Occipital lobe (tissue), 2 donors: Measurements from ENCODE around the gene ADI1. TPM values are rescaled to one million over a fixed set of nuclear protein-coding genes. Genes with fewer than 3 reads are reported as not detected.
"Not testable (repeated sequence)": the region's sequence is repeated elsewhere in the genome, so short reads cannot be mapped to it uniquely, and the experiment has no call there.

Experiments used
- DNase-seq: peaks from one replicate; lab custom pipeline; 2025; lab: John Stamatoyannopoulos, UW
- total RNA-seq: library from RNA; depleted of rRNA; stranded (reverse); fragments of >200 nt; gene quantifications from one replicate; pipeline ENCODE4 v1.2.3, GENCODE V29; 2014

Gene ADI1
- total RNA-seq, 1 donor from 2014 or later: 15.4 TPM

DNA sequence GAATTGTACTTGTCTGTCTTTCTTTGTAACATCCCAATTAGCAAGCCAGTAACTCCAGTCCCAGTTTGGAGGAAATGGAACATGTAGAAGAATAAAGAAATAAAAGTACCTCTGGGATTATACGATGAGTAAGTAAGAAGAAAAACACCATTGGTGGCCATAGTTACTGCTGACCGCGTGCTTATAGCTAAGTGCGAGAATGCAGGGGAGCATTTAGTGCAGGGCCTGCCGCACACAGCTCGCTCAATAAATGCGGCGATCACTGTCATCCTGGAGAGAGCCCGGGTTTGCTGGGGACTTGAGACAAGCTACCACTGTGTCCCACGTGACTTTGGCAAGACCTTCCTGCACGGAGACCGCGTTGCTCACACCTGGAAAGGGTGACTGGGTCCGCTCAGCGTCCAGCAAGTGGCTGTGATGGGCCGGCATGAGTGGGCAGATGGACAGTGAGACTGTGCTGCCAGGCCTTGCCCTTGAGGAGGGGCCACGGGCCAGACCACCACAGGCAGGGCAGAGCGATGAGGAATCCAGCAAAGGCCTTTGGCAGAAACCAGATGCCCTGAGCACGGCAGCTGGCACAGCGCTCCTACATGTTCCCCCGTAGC, 54.8 kb downstream of the ADI1 start:
- DNase-seq: no peak

DNA sequence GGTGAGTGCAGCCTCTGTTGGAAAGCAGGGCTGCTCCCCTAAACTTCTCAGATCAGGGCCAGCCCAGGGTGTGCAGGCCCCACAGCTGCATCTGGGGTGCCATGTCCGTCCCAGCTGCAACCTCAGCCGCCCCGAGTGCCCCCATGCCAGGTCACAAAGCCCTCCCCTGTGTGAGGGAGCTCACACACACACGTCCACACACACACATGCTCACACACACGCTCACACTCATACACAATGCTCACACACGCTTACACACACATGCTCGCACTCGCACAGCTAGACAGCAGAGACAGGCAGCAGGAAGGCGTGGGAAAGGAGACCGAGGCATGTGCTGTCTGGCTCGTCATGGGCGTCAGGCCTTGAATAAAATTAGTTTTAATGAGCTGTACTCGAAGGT, 55.4 kb downstream of the ADI1 start:
- no peak for DNase-seq

DNA sequence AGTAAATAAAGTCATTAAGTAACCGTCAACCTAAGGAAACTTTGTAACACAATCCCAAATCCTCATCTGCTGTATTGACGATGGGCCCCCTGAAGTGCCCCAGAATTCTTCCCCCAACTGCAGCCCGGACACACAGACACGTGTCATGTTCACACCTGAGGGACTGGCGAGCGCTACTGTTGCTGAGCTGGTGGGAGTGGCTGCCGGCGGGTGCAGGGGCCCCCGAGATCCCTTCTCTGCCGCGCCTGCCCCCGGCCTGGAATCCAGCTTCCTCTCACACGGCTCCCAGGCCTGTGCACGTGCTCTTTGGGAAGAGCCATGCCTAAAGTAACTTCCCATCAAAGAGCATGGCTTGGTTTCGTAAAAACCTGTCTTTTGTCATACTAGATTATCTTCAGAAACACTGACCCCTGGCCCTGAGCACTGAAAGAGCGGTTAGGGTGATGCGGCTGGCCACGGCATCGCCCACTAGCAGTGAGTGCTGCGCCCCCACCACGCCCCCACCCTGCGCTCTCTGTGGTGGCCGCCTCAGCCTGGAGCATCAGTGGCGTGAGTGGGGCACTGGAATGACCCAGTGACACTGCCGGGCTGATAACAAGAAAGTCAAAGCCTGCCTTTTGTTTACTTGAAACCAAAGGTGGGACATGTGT, 56.0 kb downstream of the ADI1 start:
- DNase-seq: no peak

DNA sequence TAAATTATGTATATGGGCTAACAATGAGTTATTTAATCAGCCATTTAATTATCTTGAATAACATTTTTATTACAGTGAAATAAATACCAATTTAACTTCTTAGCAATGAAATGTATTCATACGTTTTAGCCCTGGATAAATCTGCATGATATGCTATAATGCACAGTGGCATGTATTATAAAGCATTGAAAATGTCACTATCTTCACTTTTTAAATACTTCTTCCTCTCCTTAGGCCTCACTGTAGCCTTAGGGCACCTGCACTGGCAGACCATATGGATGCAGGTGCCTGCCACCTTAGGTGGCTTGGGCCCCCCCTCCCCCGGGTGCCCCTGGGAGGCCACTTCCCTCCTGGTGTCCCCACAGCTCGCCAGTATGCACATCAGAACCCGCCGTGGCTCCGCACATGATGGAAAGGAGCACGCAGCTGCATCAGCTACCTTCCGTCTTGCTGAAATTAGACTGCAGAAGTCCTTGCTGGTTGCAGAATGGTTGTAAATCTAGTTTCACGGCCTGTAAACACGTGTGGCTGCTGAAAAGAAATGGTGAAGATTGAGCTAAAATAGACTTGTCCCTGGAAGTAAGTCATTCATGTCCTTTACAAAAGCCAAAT, 56.7 kb downstream of the ADI1 start:
- DNase-seq: no peak

DNA sequence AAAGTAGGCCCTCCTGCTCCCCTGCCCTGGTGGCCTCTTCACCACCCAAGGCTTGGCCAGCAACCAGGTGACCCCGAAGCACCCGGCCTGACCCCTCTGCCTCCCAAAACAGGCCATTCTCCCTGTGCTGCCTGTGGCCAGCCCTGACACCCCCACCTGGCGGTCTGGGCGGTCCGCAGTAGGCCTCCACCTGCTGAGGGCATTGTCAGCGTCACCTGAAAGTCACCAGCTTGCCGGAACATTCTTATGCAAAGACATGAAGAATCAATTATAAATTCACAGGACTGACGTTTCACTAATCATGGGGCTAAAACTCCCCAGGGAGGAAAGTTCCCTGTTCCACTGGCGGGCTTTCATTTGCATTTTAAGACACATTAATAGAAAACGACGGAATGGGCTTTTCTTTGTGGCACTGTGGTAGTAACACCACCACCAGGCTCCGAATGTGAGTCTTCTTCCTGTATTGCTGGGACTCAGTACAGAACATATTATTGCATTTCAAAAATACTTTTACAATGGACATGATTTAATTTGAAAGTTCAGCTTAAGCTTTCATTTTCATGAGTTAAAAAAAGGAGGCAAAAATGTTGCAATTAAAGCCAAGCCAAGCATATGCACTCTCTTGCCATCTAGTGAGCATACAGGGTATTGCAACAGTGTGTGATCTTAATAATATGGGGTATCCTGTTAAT, 57.4 kb downstream of the ADI1 start:
- DNase-seq: no peak

DNA sequence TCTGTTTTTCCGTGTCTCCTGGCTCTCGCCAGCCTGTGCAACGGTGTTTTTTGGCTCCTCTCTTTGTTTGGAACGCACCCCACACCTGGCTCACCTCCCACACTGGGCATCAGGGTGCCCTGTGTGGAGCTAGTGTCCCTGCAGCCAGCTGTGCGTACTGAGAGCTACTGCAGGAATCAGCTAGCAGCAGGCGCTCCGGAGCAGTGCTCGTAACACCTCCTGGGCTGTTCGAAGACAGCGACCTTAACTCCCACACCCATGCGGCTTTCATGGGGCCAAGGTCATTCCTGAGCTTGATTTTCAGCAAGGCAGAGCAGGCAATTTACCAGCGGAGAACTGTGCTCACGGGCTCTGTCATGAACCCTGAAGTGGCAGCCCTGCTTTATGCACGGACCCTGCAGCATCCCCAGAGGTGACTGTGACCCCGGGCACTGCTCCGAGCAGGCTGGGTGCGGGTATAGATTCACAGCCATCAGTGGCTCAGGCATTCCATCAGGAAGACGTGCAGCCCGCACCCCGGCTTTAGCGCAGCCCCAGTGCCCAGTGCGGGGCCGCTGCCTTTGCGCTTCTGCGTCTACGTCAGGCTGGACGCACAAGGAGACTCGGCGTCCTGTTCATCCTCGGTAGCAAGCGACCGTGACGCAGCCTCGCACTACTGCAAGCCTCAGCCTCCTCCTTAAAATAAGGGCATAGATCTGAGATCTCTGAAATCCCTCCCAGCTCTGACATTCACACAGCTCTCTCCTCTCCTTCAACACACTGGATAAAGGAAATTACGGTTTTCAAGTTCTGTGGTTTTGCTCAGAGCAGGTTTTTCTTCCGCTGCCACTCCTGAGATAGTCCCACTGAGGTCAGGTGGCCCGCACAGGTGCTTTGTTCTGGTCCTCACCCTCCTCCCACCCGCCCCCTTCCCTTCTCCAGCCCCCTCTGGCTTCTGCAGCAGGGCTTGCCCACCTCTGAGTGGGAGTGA, 58.2 kb downstream of the ADI1 start:
- no peak for DNase-seq

DNA sequence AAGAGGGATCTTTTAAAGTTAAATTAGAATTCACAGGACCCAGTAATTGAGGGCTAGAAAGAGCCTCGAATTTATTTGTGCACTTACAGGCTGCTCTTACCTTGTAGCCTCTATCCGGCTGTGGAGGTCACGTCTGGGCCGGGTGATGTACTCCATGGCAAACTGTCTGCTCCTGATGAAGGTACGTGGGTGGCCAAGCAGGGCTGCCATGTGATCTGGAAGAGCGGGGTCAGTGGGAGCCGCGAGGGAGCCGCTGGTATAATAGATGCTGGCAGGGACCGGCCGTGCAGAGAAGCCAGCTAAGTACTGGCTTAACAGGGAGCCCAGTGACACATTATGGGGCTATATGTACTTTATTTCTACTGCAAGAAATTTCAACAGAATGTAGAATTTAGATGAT, 59.2 kb downstream of the ADI1 start:
- DNase-seq: no peak

DNA sequence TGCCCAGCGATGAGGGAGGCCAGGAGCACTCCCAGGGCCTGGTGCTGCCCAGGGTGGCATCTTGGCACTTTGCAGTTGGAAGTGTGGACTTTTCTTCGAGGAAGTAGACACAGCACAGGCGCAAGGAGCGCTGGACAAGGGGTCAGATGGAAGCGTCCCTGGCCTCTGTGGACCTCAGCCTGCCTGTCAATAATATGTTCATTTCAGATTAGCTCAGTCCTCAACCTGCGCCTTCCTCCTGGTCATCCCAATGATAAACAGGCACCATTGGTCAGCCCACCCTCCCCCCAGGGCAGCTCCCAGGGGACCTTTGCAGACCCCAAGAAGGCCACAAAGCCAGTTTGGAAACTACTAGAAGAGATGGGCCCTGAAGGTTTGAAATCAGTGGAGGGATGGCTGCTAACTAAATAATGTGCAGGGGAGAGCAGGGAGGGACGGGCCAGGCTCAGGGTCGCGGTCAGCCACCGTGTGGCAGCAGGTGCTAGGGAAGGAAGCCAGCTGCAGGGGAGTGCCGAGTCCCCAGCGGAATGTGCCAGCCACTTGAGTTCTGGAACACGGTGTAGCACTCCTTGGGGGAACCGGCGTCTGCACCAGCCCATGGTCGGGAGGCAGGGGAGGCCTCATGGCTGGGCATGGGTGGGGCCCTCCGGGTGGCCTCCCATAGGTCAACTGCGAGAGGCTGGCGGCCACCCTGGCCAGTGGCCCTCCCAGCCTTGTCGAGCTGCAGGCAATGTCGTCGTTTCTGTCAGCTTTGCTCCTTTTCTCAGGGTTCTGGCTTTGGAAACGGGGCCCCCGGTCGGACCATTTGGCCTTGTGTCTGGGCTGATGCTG, 59.9 kb downstream of the ADI1 start:
- no peak for DNase-seq

DNA sequence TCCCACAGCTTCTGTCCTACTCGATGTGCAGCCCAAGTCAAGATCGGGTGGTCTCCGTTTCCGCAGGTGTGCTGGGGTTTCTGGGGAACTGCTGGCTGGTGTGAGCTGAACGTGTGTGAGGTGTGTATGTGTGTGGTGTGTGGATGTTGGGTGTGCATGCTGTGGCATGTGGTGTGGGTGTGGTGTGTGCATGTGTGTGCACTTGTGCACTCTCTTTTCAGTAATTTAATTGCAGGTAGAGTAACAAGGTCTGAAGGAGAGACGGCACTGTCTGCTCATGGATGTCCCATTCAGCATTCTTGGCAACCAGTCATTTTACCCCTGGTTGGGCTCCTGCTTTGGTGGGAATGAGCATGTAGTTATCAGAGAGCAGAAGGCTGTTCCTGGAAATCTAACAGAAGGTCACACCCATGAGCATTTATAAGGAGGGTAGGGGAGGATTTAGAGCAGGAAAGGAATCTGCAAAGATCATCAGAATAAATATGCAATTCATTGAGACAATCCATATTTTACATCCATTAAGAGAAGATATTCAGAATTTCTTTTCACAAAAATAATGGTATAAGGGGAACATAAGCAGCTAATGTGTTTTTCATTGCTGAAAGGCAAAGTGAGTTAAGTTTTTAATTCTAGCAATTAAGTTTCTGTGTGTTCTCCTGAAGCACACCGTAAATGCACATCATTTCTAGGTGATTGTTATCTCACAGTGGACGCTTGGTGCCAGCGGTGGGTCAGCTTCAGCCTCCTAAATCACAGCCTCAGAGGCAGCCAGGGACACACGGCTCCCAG, 60.7 kb downstream of the ADI1 start:
- DNase-seq: no peak

DNA sequence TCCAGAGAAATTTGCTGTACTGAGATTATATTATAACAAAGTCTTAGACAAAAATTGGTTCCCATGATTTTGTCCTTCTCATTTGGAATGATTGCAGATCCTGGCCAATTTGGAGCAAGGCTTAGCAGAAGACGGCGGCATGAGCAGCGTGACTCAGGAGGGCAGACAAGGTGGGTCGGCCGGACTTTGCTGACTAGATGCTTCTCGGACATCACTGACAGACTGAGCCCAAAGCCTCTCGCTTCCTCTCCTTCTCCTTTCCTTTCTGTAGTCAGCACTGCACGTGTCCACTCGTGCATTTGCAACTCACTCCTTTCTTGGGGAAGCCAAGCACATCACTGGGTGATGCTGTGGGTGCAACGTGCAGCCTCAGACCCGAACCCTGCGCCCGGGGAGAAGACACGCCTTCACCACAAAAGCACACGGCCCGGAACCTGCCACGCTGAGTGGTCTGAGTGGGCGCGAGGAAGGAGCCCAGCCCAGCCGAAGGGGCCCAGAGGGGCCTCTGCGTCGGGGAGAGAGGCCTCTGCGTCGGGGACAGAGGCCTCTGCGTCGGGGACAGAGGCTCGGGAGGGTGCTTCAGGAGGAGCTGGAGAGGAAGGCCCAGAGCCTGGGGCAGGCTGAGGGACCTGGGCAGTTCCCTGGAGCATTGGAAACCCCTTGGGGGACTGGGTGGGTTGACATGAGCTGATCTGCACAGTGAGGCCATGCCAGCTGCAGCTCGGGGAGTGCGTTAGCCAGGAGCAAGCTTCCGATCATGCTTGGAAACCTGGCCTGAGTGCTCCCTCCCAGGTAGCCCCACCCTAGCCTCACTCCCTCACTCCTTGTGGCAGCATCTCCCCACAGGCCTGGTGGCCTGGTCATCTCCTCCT, 61.6 kb downstream of the ADI1 start:
- DNase-seq: no peak

DNA sequence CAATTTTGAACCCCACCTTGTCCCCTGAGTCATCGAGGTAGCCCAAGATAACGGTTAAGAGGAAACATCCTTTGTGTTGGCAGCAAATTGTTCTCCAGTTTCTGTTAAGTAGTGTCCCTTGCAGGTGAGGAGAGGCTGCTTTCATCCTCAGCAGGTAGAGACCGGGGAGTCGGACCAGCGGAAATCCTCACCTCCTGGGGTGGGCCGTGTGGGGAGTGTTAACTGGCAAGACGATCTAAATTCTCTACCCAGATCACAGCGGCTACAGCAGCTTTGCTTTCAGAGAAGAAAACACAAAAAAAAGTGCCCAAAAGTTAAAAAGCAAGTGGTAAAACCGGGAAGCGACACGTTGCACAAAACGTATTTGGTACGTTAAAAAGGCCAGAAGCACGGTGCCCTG, 63.2 kb downstream of the ADI1 start:
- no peak for DNase-seq

DNA sequence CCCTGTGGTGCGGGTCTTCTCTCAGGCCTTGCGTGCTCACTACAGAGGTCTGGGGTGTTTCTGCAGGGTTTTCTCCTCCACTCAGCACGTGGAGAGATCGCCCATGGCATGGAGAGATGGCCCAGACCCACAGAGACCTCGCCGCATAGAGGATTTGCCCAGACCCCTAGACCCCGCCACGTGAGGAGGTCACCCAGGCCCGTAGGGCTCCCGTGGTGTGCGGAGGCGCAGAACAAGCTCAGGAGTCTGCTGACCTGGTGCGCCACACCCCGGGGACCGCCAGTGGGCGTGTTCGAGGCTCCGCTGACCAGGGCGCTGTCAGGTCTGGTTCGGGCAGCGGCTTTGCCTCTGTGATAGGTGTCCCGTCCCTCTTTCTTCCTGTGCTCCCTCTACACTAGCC, 64.5 kb downstream of the ADI1 start:
- DNase-seq: no peak

DNA sequence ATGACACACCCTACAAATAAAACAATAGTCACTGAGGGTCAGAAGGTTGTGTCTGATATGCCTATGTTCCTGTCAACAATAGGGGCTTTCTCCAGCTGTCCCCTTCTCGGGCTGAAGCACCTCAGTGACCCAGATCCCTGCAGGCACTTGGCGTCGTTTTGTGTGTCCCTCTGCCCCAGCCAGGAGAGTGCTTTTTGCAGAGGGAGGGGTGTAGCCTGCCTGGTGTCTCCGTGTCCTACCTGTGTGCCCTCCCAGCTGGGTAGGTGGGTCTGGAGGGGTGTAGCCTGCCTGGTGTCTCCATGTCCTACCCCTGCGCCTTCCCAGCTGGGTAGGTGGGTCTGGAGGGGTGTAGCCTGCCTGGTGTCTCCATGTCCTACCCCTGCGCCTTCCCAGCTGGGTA, 65.3 kb downstream of the ADI1 start:
- DNase-seq: not testable (repeated sequence)

DNA sequence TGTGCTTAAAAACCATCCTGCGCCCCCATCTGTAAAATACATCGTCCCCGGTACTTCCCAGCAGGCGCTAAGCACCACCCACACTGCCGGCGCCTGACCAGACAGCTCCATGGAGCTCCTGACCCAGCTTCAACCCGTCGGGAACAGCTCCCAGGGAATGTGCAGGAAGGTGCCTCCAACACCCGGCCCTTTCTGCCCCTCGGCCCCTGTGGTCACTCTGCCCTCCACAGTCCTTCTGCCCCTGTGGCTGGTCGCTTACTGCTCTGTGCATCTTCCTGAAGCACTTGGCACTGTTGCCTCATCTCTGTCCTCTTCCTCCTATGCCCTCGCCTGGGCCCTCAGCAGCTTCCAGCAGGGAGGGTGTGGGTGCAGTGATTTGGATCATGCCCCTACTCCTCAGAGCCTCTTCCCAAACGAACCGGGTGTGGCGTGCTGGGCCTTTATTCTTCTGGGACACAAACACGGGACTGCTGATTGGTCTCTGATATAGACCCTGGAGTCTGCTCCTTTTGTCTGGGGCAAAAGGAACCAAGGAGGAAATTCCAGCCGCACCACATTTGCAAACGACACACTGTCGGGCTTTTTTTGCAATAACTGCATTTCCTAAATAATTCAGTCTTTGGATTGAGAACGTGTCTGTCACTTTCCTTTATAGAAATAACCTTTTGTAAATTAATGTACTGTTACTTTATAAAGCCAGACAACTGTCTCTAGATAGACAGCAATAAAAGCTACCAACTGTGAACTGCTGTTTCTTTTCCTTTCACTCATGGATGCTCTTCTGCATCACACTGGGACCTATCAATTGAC, 65.9 kb downstream of the ADI1 start:
- peak; percentile 48 for DNase-seq

DNA sequence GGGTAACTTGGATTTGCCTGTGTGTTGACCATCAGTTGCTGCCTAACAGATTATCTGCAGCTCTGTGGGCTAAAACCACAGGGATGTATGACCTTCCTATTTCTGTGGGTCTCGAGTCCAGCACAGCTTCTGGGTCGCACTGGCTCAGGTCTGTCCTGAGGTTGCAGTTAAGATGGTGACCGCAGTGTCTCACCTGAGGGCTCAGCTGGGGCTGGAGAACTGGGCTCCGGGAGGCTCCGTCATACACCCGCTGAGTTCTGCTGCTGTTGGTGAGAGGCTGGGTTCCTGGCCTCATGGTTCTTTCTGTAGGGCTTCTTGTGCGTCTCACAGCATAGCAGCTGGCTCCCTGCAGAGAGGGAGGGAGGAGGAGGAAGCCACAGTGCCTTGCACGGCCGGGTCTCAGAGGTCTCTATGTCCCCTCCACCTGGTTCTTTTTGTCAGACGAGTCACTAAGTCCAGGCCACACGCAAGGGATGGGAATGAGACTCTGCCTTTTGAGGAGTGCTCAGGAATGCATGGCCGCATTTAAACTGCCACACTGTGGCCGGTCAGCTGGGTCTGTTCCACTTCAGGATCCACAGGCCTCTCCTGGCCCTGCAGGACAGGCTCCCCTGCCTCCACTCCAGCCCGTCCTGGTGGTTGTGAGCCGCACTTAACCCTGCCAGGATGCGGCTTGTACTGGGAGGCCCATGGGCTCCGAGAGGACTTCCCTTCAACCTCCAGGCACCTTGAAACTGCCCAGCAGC, 67.2 kb downstream of the ADI1 start:
- no peak for DNase-seq

DNA sequence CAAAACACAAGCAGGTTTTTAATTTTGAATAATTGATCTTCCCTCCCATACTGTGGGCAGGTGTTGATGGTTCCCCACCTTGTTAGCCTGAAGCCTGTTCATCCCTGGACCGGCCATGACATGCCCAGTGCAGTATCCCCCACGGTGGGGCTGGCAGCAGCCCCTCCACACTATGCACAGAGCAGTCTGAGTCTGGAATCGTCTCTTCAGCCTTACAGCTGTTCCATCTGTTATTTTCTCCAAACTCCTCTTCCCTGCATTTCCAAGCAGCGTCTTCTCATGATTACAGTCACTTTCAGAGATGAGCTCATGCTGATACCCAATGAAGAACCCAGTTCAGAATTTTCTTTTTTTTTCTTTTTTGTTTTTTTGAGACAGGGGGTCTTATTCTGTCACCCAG, 68.2 kb downstream of the ADI1 start:
- DNase-seq: no peak

DNA sequence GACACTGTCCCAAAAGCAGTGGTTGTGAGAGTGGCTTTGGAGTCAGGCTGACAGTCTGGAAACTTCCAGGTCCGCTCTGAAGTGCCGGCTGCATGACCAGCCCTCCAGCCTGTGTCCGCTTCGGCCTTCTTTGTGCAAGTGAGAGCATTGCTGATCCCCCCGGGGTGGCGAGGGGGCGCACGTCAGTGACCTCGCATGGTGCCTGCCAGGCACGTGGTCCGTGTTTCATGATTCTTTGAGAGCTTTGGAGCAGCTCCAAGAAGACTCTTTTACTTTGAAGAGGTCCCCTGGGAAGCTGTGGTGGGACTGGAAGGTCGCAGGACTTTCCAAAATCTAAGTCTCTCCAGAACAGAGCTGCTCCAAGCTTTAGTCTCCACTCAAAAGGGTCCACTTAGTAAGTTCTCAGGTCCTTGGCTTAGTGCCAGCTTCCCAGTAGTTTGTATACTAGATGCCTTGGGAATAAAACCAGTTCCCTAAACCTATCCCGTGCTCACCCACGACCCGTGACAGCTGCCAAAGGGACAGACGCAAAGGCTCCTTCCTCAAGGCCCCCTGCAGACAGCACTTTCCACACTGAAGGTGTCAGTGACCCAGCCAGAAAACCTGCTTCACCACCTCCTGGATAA, 68.8 kb downstream of the ADI1 start:
- DNase-seq: no peak
